HEK293 (cell line): Measurements from ENCODE around the gene PIGQ.

Source experiments
- CTCF ChIA-PET: fragments of 350-600 bp; formaldehyde crosslinking; extraction: SDS; loops from one replicate; lab custom pipeline; 2021; ENCODE audit warnings: antibody characterized with exemption; lab: Yijun Ruan, JAX
- POLR2A ChIA-PET: fragments of 300-600 bp; formaldehyde crosslinking; extraction: SDS; loops from one replicate; lab custom pipeline; 2020; ENCODE audit warnings: antibody characterized with exemption, inconsistent platforms; lab: Yijun Ruan, JAX
- H3K27ac ChIP-seq: fragments of 200-500 bp; sonication (Bioruptor generic); 2 replicates; pipeline ENCODE4 v1.5.1; 2014; ENCODE audit warnings: low read depth, low read length, control low read depth, inconsistent platforms; ENCODE audit errors: extremely low read depth
- H3K36me3 ChIP-seq, 2 experiments: fragments of 200-500 bp in 1 of 2; sonication (Bioruptor generic) in 1 of 2; 1 replicate in 1 of 2; 2 replicates in 1 of 2; pipeline ENCODE4 v1.5.1; 2014 to 2017; ENCODE audit warnings: inconsistent platforms in 2 of 2, low read length in 2 of 2; ENCODE audit not compliant: control insufficient read depth in 2 of 2, insufficient read depth in 1 of 2
- H3K4me1 ChIP-seq: fragments of 200-500 bp; sonication (Bioruptor generic); 2 replicates; pipeline ENCODE4 v1.5.1; 2014; ENCODE audit warnings: mild to moderate bottlenecking, low read length, inconsistent platforms; ENCODE audit not compliant: control insufficient read depth, insufficient read depth
- H3K4me3 ChIP-seq: 2 replicates; pipeline ENCODE4 v1.5.1; 2011; ENCODE audit warnings: low read depth, mild to moderate bottlenecking, control low read depth, low read length, moderate library complexity
- H3K9me3 ChIP-seq: fragments of 200-500 bp; sonication (Bioruptor generic); 2 replicates; pipeline ENCODE4 v1.5.1; 2014; ENCODE audit warnings: low read depth, low read length, inconsistent platforms; ENCODE audit not compliant: control insufficient read depth, insufficient read depth
- EGR2 ChIP-seq: fragments of 450-650 bp; formaldehyde crosslinking; IDR thresholded peaks from 2 replicates; pipeline ENCODE4 v1.5.1; 2016; ENCODE audit warnings: low read depth, missing biosample characterization, missing genetic modification characterization
- HOXA7 ChIP-seq: sonication (generic); formaldehyde crosslinking; IDR thresholded peaks from 2 replicates; pipeline ENCODE4 v1.8.1; 2022; ENCODE audit warnings: missing genetic modification reagents, borderline replicate concordance
- KLF9 ChIP-seq: fragments of 450-650 bp; formaldehyde crosslinking; IDR thresholded peaks from 2 replicates; pipeline ENCODE4 v1.5.1; 2016; ENCODE audit warnings: missing biosample characterization, missing genetic modification characterization, low read depth
- PRDM4 ChIP-seq: fragments of 450-650 bp; formaldehyde crosslinking; IDR thresholded peaks from 2 replicates; pipeline ENCODE4 v1.5.1; 2017; ENCODE audit warnings: missing biosample characterization, missing genetic modification characterization
- SCRT2 ChIP-seq: fragments of 450-650 bp; formaldehyde crosslinking; IDR thresholded peaks from 2 replicates; pipeline ENCODE4 v1.5.1; 2016; ENCODE audit warnings: missing biosample characterization, missing genetic modification characterization
- ZBTB48 ChIP-seq: fragments of 450-650 bp; formaldehyde crosslinking; IDR thresholded peaks from 2 replicates; pipeline ENCODE4 v1.5.1; 2016; ENCODE audit warnings: missing biosample characterization, missing genetic modification characterization
- ZNF114 ChIP-seq: fragments of 450-650 bp; formaldehyde crosslinking; IDR thresholded peaks from 2 replicates; pipeline ENCODE4 v1.5.0; 2017; ENCODE audit warnings: missing biosample characterization, missing genetic modification characterization
- ZNF132 ChIP-seq: fragments of 450-650 bp; formaldehyde crosslinking; IDR thresholded peaks from 2 replicates; pipeline ENCODE4 v1.5.1; 2017; ENCODE audit warnings: missing biosample characterization, missing genetic modification characterization, borderline replicate concordance
- ZNF24 ChIP-seq: fragments of 450-650 bp; formaldehyde crosslinking; IDR thresholded peaks from 2 replicates; pipeline ENCODE4 v1.5.1; 2016; ENCODE audit warnings: missing biosample characterization, missing genetic modification characterization
- ZNF341 ChIP-seq: fragments of 450-650 bp; formaldehyde crosslinking; IDR thresholded peaks from 2 replicates; pipeline ENCODE4; 2016; ENCODE audit warnings: low read depth, missing biosample characterization, missing genetic modification characterization
- ZNF366 ChIP-seq: fragments of 450-650 bp; formaldehyde crosslinking; conservative IDR thresholded peaks from 2 replicates; pipeline ENCODE4 v1.5.1; 2016; ENCODE audit warnings: missing biosample characterization, missing genetic modification characterization
- ZNF449 ChIP-seq: fragments of 450-650 bp; formaldehyde crosslinking; IDR thresholded peaks from 2 replicates; pipeline ENCODE4 v1.5.1; 2017; ENCODE audit warnings: missing biosample characterization, mild to moderate bottlenecking, missing genetic modification characterization, moderate library complexity
- ZNF521 ChIP-seq: fragments of 450-650 bp; formaldehyde crosslinking; IDR thresholded peaks from 2 replicates; pipeline ENCODE4 v1.5.1; 2017; ENCODE audit warnings: missing biosample characterization, mild to moderate bottlenecking, missing genetic modification characterization
- ZNF530 ChIP-seq: fragments of 450-650 bp; formaldehyde crosslinking; IDR thresholded peaks from 2 replicates; pipeline ENCODE4 v1.5.1; 2016; ENCODE audit warnings: low read depth, missing biosample characterization, missing genetic modification characterization
- ZNF707 ChIP-seq: fragments of 450-650 bp; formaldehyde crosslinking; IDR thresholded peaks from 2 replicates; pipeline ENCODE4 v1.5.1; 2016; ENCODE audit warnings: missing biosample characterization, missing genetic modification characterization
- ZNF777 ChIP-seq: fragments of 450-650 bp; formaldehyde crosslinking; IDR thresholded peaks from 2 replicates; pipeline ENCODE4 v1.5.1; 2017; ENCODE audit warnings: missing biosample characterization, missing genetic modification characterization, borderline replicate concordance
- ZSCAN16 ChIP-seq: fragments of 450-650 bp; formaldehyde crosslinking; IDR thresholded peaks from 2 replicates; pipeline ENCODE4 v1.5.1; 2016; ENCODE audit warnings: missing biosample characterization, missing genetic modification characterization
- TF ChIP-seq, protein P1 (sequence below): fragments of 450-650 bp; formaldehyde crosslinking; IDR thresholded peaks from 2 replicates; pipeline ENCODE4 v1.5.1; 2016; ENCODE audit warnings: missing biosample characterization, missing genetic modification characterization
- TF ChIP-seq, protein P2 (sequence below): fragments of 450-650 bp; formaldehyde crosslinking; IDR thresholded peaks from 2 replicates; pipeline ENCODE4 v1.5.1; 2016; ENCODE audit warnings: missing biosample characterization, missing genetic modification characterization
- TF ChIP-seq, protein P3 (sequence below): fragments of 450-650 bp; formaldehyde crosslinking; IDR thresholded peaks from 2 replicates; pipeline ENCODE4 v1.5.1; 2017; ENCODE audit warnings: missing biosample characterization, missing genetic modification characterization

Gene PIGQ

GRCh38 chr16:582218-582613 lies 12.4 kb downstream of the PIGQ start (continued):
- TF ChIP-seq PRDM4, result no peak

DNA sequence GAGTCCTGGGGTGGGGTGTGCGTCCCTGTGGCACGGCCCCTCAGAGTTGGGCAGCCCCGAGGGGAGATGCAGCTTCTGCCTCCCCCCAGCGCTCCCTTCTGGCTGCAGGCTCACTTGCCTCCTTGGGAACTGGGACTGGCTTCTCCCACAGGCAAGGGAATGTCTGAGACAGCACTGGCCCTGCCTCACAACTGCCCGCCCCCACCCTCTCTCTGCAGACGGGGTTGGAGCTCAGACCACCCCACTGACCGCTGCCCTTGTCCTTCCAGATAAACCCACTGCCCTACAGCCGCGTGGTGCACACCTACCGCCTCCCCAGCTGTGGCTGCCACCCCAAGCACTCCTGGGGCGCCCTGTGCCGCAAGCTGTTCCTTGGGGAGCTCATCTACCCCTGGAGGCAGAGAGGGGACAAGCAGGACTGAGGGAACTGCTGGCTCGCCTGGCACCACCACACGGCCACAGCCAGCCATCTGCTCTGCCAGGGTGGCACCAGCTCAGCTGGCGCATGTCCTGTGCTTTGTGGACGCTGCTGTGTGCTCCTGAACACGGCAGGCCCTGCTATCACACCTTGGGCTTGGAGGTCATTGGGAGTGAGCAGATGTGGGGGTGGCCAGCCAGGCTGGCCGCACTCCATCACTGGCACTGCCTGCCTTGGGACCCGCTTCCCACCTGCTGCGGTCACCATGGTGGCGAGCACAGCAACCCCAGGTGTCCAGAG lies 13.0 kb downstream of the PIGQ start:
- no peak overlapping the region for H3K27ac ChIP-seq
- peaks cover 0 to 22% of the 10 kb centered on the region in 2 experiments; a peak in 1 of 3 replicates for H3K36me3 ChIP-seq
- no peaks in the 10 kb centered on the region for H3K9me3 ChIP-seq
- ChIA-PET CTCF (interaction anchor here (0.7 kb wide), 1 partner anchor 476 kb away, joined by 3 read pairs; no protein-coding TSS in a partner anchor), POLR2A (no interaction called here)
- no peak overlapping the region for H3K4me3 ChIP-seq
- H3K4me1 ChIP-seq, result 0 out of 2 replicates have a peak, but pooled peaks cover 1% of the 10 kb centered on the region
- TF ChIP-seq ZNF341 (tag by site-specific recombination) (peak; percentile 68), KLF9 (tag by site-specific recombination) (no peak), ZNF521 (no peak), ZNF366 (tag by site-specific recombination) (no peak)
- TF ChIP-seq, protein P1, sequence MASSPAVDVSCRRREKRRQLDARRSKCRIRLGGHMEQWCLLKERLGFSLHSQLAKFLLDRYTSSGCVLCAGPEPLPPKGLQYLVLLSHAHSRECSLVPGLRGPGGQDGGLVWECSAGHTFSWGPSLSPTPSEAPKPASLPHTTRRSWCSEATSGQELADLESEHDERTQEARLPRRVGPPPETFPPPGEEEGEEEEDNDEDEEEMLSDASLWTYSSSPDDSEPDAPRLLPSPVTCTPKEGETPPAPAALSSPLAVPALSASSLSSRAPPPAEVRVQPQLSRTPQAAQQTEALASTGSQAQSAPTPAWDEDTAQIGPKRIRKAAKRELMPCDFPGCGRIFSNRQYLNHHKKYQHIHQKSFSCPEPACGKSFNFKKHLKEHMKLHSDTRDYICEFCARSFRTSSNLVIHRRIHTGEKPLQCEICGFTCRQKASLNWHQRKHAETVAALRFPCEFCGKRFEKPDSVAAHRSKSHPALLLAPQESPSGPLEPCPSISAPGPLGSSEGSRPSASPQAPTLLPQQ (tag by site-specific recombination), result 0 out of 2 replicates have a peak, but pooled peaks have one; percentile 6
- TF ChIP-seq, protein P2, sequence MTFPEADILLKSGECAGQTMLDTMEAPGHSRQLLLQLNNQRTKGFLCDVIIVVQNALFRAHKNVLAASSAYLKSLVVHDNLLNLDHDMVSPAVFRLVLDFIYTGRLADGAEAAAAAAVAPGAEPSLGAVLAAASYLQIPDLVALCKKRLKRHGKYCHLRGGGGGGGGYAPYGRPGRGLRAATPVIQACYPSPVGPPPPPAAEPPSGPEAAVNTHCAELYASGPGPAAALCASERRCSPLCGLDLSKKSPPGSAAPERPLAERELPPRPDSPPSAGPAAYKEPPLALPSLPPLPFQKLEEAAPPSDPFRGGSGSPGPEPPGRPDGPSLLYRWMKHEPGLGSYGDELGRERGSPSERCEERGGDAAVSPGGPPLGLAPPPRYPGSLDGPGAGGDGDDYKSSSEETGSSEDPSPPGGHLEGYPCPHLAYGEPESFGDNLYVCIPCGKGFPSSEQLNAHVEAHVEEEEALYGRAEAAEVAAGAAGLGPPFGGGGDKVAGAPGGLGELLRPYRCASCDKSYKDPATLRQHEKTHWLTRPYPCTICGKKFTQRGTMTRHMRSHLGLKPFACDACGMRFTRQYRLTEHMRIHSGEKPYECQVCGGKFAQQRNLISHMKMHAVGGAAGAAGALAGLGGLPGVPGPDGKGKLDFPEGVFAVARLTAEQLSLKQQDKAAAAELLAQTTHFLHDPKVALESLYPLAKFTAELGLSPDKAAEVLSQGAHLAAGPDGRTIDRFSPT, result peak; percentile 71
- TF ChIP-seq, all 188 proteins: peak for 3

GRCh38 chr16:583470-583814 lies 13.7 kb downstream of the PIGQ start:
- no peak overlapping the region for H3K27ac ChIP-seq
- H3K4me3 ChIP-seq, result no peak overlapping the region
- H3K4me1 ChIP-seq, result peaks cover 5% of the 10 kb centered on the region; the same call in 1 of the 2 replicates
- H3K9me3 ChIP-seq, result no peaks in the 10 kb centered on the region
- POLR2A ChIA-PET, result interaction anchor here (0.6 to 1.2 kb wide), 3 partner anchors 11 to 38 kb away, joined by 3 read pairs; no protein-coding TSS in a partner anchor
- CTCF ChIA-PET, result no interaction called here
- peaks cover 0 to 22% of the 10 kb centered on the region in 2 experiments; a peak in 1 of 3 replicates for H3K36me3 ChIP-seq
- TF ChIP-seq HOXA7 (CRISPR knock-in tag), result no peak
- no peak for TF ChIP-seq ZNF114
- no peak for TF ChIP-seq ZNF449
- TF ChIP-seq EGR2 (tag by site-specific recombination), result peak; percentile 58
- TF ChIP-seq PRDM4, result no peak
- TF ChIP-seq ZNF132 (tag by site-specific recombination), result no peak
- 0 out of 2 replicates have a peak, but pooled peaks have one; percentile 25 for TF ChIP-seq ZBTB48
- TF ChIP-seq ZNF530 (tag by site-specific recombination), result no peak
- no peak for TF ChIP-seq ZNF24 (tag by site-specific recombination)
- TF ChIP-seq ZNF777 (tag by site-specific recombination), result no peak
- no peak for TF ChIP-seq SCRT2 (tag by site-specific recombination)
- TF ChIP-seq ZNF366 (tag by site-specific recombination), result no peak
- TF ChIP-seq, protein P3, sequence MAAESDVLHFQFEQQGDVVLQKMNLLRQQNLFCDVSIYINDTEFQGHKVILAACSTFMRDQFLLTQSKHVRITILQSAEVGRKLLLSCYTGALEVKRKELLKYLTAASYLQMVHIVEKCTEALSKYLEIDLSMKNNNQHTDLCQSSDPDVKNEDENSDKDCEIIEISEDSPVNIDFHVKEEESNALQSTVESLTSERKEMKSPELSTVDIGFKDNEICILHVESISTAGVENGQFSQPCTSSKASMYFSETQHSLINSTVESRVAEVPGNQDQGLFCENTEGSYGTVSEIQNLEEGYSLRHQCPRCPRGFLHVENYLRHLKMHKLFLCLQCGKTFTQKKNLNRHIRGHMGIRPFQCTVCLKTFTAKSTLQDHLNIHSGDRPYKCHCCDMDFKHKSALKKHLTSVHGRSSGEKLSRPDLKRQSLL, result no peak
- no peak for TF ChIP-seq ZNF707 (tag by site-specific recombination)
- TF ChIP-seq ZSCAN16 (tag by site-specific recombination), result no peak
